Sciatic nerve (tissue), 2 donors: ENCODE results near the gene FRS3. TPM values are rescaled to one million over a fixed set of nuclear protein-coding genes. Genes with fewer than 3 reads are reported as not detected.

ENCODE experiments used
- ATAC-seq: fragments of 200-7000 bp; cut with Tn5 transposase; one replicate; pipeline ENCODE4 v1.9.1; 2020; ENCODE audit warnings: mild to moderate bottlenecking, moderate library complexity
- DNase-seq: peaks from one replicate; pipeline ENCODE4 v3.0.0-alpha.2; 2020; ENCODE audit warnings: low spot score
- intact Hi-C: fragments of 100-400 bp; cut with DNase I; formaldehyde crosslinking; loops from one replicate; pipeline ENCODE4 v1.14.2; 2022
- total RNA-seq: library from RNA; stranded (reverse); fragmentation: NEBNext Ultra II Directional; extraction: Animal tissue kit (Norgen Biotek cat#: 25700); gene quantifications from one replicate; pipeline ENCODE4 v1.2.1, GENCODE V29; 2021
- donor health status: DM: no; HTN: no; CAD: no.
- donor health status: DM: no; HTN: no; CAD: no.

The FRS3 gene
- total RNA-seq, 1 donor from 2014 or later = 6.5 TPM

GRCh38 chr6:41734666-41735426 lies 44.9 kb downstream of the FRS3 start:
- peak; percentile 86 for ATAC-seq
- DNase-seq = peak; percentile 93
- intact Hi-C loops = loop anchor here (5.0 kb wide), 1 partner anchor 48 kb away; no protein-coding TSS in a partner anchor

GRCh38 chr6:41733707-41734665 lies 45.7 kb downstream of the FRS3 start:
- intact Hi-C loops = loop anchor here (5.0 kb wide), 1 partner anchor 47 kb away; no protein-coding TSS in a partner anchor
- peak; percentile 85 for DNase-seq

DNA sequence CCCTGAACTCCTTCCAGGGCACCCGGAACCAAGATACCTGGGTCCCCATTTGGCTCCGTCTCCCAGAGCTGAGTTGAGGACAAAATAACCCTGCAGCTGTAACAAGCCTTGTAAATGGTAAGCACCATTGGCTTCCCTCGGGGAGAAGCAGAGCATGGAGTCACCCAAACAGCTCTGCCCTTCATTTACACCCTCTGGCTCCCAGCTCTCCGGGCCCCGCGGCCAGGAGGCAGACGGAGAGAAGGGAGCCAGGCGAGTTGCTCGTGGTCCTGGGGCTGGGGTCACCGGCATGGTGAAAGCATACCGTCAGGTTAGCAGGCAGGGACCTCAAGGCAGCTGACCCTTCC lies 46.4 kb downstream of the FRS3 start:
- ATAC-seq (no peak), DNase-seq (no peak)
- intact Hi-C loops = loop anchor here (5.0 kb wide), 1 partner anchor 46 kb away; no protein-coding TSS in a partner anchor

More at GRCh38 chr6:41733707-41734665, 45.7 kb downstream of the FRS3 start:
- ATAC-seq = peak; percentile 76

GRCh38 chr6:41732591-41733359 lies 46.9 kb downstream of the FRS3 start:
- no peak for DNase-seq
- ATAC-seq = no peak
- intact Hi-C loops = loop anchor here (5.0 kb wide), 1 partner anchor 45 kb away; no protein-coding TSS in a partner anchor

DNA sequence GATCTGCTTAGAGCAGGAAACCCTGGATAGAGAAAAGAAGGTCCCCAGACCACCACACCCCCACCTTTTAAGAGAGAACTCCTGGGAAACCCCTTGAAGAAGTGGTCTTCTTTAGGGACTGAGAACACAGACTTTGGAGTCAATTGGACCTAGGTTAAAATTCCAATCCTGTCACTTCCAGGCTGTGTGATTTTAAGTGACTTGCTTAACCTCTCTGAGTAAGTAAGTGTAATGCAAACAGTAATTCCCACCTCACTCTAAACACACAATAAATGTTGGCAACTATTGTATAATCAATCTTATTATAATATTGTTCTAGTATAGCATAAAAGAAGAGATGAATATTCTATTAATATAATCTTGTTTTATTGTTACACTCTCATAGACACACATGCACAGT lies 47.6 kb downstream of the FRS3 start:
- intact Hi-C loops = loop anchor here (5.0 kb wide), 1 partner anchor 45 kb away; no protein-coding TSS in a partner anchor
- ATAC-seq = no peak
- no peak for DNase-seq

- ATAC-seq (no peak), DNase-seq (no peak)
- intact Hi-C loops = loop anchor here (5.0 kb wide), 1 partner anchor 44 kb away; no protein-coding TSS in a partner anchor
Measured at GRCh38 chr6:41731561-41732086, 48.1 kb downstream of the FRS3 start.

DNA sequence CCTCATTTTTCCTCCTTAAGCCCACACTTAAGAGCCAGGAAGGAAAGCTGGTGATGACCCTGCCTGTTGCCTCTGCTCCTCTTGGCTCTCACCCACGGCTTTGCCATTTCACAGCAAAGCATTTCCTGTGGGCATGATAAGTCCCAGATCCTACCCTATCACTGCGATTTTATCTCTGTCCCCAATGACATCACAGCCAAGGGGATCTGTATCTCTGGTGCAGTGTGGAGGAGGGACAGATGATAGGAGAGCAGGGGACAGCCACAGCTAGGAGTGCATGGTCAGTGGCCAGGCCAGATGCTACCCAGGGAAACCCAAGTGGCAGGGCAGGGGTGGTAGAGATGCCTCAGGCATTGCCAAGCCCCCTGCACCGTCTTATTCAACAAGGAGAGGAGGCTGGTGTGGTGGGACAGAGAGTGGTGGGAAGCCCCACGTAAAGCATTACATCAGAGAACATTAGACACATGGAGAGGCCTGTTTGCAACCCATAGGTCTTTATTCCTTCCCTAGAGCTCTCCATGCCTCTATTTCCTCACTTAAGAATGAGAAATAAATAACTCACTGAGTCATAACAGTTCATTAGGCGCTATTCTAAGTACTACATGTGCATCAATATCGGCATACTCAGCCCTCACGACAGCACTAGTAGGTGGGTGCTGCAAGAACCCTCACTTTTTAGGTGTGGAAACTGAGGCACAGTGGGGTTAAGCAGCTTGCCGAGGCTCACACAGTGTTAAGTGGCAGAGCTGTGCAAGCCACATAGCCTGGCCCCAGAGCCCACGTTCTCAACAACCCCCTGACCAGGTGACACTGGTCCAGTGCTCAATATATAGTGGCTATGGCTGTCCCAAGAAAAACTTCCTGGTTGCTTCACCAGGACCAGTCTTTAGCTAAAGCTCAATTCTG lies 48.9 kb downstream of the FRS3 start:
- DNase-seq = no peak
- ATAC-seq = no peak
- intact Hi-C loops = loop anchor here (5.0 kb wide), 1 partner anchor 43 kb away; no protein-coding TSS in a partner anchor

- ATAC-seq = no peak
- no peak for DNase-seq
- intact Hi-C loops = loop anchor here (5.0 kb wide), 1 partner anchor 42 kb away; no protein-coding TSS in a partner anchor
Measured at GRCh38 chr6:41729624-41730023, 50.1 kb downstream of the FRS3 start.

DNA sequence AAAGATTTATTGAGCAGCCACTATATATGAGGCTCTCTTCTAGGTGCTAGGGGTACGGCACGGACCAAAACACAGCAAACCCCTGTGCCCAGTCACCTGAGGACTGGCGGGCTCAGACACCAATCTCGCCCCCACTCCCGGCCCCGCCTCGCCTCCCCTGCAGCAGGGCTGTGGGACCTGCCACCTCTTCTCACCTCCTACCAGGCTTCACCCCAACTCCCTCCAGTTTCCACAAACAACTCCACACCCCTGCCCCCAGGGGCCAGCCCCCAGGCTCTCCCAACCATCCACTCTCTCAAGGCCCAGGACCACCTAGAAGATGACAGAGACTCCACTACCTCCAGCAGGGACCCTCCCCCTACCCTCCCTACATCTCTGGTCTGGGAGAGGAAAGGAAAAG lies 50.7 kb downstream of the FRS3 start:
- no peak for ATAC-seq
- intact Hi-C loops = no loop called here
- no peak for DNase-seq

DNA sequence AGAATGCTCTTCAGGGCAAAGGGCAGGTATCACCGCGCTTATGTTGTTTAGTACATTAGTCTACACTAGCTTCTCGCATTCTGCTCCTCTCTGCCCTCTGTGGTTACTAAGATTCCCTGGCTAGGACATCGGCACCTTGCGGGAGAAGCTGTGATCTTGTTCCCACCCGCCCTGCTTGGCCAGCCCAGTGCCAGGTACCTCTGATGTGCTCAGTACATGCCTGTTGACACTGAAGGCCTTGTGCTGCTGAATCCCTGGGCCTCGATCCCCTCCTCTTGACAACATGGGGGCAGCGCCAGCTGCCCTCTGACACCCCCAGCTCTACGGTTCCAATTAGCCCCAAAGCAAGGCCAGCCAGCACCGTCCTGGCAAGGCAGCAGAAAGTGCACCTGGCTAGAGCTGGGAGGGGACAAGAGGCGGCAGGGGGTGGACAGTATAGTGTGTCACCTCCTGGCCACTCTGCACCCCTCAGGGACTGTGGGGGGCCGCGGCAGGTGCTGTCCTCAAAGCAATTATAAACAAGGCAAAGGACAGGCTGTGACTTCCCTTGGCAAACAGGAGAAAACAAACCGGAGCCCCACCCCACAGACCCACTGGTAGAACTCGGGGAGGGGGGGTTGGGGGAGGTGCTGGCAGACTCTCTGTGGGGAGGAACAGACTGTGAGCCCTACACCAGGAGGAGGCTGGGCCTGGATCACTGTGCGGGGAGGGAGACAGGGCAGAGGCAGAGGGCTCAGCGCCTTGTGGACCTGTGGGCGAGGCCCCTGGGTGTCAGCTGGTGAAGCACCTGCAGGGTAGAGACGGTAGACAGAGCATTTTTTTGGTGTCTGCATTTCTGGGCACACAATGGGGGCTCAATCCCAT lies 51.4 kb downstream of the FRS3 start:
- ATAC-seq = no peak
- DNase-seq = no peak
- intact Hi-C loops = no loop called here

GRCh38 chr6:41727705-41728072 lies 52.0 kb downstream of the FRS3 start:
- ATAC-seq = no peak
- intact Hi-C loops = no loop called here
- DNase-seq = no peak

GRCh38 chr6:41726876-41727275 lies 52.8 kb downstream of the FRS3 start:
- intact Hi-C loops = no loop called here

DNA sequence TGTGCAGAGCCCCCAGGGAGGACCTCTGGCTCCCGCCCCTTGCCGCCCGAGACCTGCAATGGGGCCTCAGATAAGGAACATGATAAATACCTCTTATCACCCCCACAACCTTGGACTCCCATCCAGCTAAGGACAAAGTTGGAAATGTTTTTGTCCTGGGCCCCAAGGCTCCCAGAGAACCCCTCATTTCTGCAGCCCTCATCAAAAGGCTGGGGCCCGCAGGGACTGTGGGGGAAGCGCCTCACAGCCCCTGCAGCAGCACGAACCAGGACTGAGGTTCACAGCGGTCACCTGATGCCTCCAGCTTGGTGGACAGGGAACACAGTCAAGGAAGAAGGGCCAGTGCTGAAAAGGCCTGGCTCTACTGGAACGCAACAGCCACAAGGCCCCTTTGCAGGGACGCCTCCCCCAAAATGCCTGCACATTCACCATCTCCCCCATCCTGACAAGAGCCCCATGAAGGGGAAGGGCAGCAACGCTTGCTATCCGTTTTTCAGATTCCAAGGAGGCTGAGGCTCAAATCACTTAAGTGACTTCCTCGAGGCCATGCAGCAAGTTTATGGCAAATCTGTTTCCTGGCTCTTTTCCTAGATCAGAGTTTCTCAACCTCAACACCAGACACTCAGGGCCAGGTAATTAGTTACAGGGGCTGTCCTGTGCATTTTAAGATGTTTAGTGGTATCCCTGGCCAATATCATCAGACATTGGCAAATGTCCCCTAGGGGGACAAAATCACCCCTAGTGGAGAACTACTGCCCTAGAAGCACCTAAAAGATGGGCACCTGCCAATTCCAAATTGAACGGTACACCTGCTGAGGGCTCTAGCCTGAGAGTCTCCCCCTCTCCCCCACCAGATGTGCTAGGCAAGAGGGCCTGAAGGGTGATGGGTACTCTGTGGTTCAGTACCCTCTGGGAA lies 54.9 kb downstream of the FRS3 start:
- DNase-seq = no peak
- ATAC-seq = no peak
- intact Hi-C loops = no loop called here

More at GRCh38 chr6:41726876-41727275, 52.8 kb downstream of the FRS3 start:
- no peak for DNase-seq
- no peak for ATAC-seq

GRCh38 chr6:41724228-41724580 lies 55.5 kb downstream of the FRS3 start:
- DNase-seq = no peak
- ATAC-seq = no peak
- intact Hi-C loops = no loop called here

GRCh38 chr6:41723530-41724227 lies 56.0 kb downstream of the FRS3 start:
- intact Hi-C loops = no loop called here

More at GRCh38 chr6:41723530-41724227, 56.0 kb downstream of the FRS3 start:
- DNase-seq (peak; percentile 86), ATAC-seq (peak; percentile 88)
